ENCODE measurements around the gene FAM9B. TPM values are rescaled to one million over a fixed set of nuclear protein-coding genes. Genes with fewer than 3 reads are reported as not detected.
"Not testable (repeated sequence)": the region's sequence is repeated elsewhere in the genome, so short reads cannot be mapped to it uniquely, and the experiment has no call there.

Gene FAM9B
- not detected for total RNA-seq

GRCh38 chrX:9033989-9034388 is at the start of gene FAM9B:
FAM9B (minus strand) TSS chrX:9034127; CDS start chrX:9032986, 1,141 bp downstream.
- no peak for DNase-seq (ENCODE audit: low spot score in 2 of 2)
- FAIRE-seq, result no peak

- FAIRE-seq (no peak), DNase-seq (ENCODE audit: low spot score in 2 of 2) (no peak)
Observed at GRCh38 chrX:9081271-9081670, 47.3 kb upstream of the FAM9B start.

- DNase-seq (ENCODE audit: low spot score in 2 of 2) (no peak), FAIRE-seq (no peak)
Observed at GRCh38 chrX:9074326-9074725, 40.4 kb upstream of the FAM9B start.

GRCh38 chrX:9072281-9072680 is 38.4 kb upstream of the FAM9B start:
- FAIRE-seq (no peak), DNase-seq (ENCODE audit: low spot score in 2 of 2) (no peak)

GRCh38 chrX:9071031-9071650 is 37.2 kb upstream of the FAM9B start:
- FAIRE-seq (no peak), DNase-seq (ENCODE audit: low spot score in 2 of 2) (no peak)

- no peak for FAIRE-seq
- DNase-seq (ENCODE audit: low spot score in 2 of 2), result no peak
Observed at GRCh38 chrX:9069573-9069972, 35.6 kb upstream of the FAM9B start.

- FAIRE-seq, result no peak
- no peak for DNase-seq (ENCODE audit: low spot score in 2 of 2)
Observed at GRCh38 chrX:9064694-9065093, 30.8 kb upstream of the FAM9B start.

GRCh38 chrX:9062641-9063040 is 28.7 kb upstream of the FAM9B start:
- DNase-seq (ENCODE audit: low spot score in 2 of 2) (no peak), FAIRE-seq (no peak)

GRCh38 chrX:9055354-9055753 is 21.4 kb upstream of the FAM9B start:
- FAIRE-seq, result no peak
- no peak for DNase-seq (ENCODE audit: low spot score in 2 of 2)

- FAIRE-seq (no peak), DNase-seq (ENCODE audit: low spot score in 2 of 2) (no peak)
Observed at GRCh38 chrX:9052081-9052480, 18.2 kb upstream of the FAM9B start.

- FAIRE-seq, result no peak
- DNase-seq (ENCODE audit: low spot score in 2 of 2), result no peak
Observed at GRCh38 chrX:9050331-9050730, 16.4 kb upstream of the FAM9B start.

GRCh38 chrX:9048801-9049200 is 14.9 kb upstream of the FAM9B start:
- DNase-seq (ENCODE audit: low spot score in 2 of 2) (no peak), FAIRE-seq (no peak)

- FAIRE-seq (no peak), DNase-seq (ENCODE audit: low spot score in 2 of 2) (no peak)
Observed at GRCh38 chrX:9038244-9038643, 4.3 kb upstream of the FAM9B start.

GRCh38 chrX:9037296-9037695 is 3.4 kb upstream of the FAM9B start:
- DNase-seq (ENCODE audit: low spot score in 2 of 2) (no peak), FAIRE-seq (no peak)

GRCh38 chrX:9033586-9033985 is 341 bp downstream of the FAM9B start:
- FAIRE-seq (no peak), DNase-seq (ENCODE audit: low spot score in 2 of 2) (no peak)

GRCh38 chrX:9033179-9033578 is 748 bp downstream of the FAM9B start:
- FAIRE-seq (no peak), DNase-seq (ENCODE audit: low spot score in 2 of 2) (no peak)

- DNase-seq (ENCODE audit: low spot score in 2 of 2) (no peak), FAIRE-seq (no peak)
Observed at GRCh38 chrX:9023293-9023692, 10.6 kb downstream of the FAM9B start.

- no peak for DNase-seq (ENCODE audit: low spot score in 2 of 2)
- FAIRE-seq, result no peak
Observed at GRCh38 chrX:9019151-9019550, 14.8 kb downstream of the FAM9B start.

- DNase-seq (ENCODE audit: low spot score in 2 of 2); FAIRE-seq: not testable (repeated sequence)
Observed at GRCh38 chrX:9018332-9018731, 15.6 kb downstream of the FAM9B start.

- FAIRE-seq, result no peak
Observed at GRCh38 chrX:9003041-9003440, 30.9 kb downstream of the FAM9B start.

GRCh38 chrX:8988446-8988845 is 45.5 kb downstream of the FAM9B start:
- no peak for DNase-seq (ENCODE audit: low spot score in 2 of 2)
- FAIRE-seq, result no peak

More at GRCh38 chrX:9003041-9003440, 30.9 kb downstream of the FAM9B start:
- DNase-seq (ENCODE audit: low spot score in 2 of 2), result no peak

GRCh38 chrX:8987672-8988250 is 46.2 kb downstream of the FAM9B start:
- DNase-seq (ENCODE audit: low spot score in 2 of 2) (no peak), FAIRE-seq (no peak)

- FAIRE-seq, result no peak
- no peak for DNase-seq (ENCODE audit: low spot score in 2 of 2)
Observed at GRCh38 chrX:8984231-8984630, 49.7 kb downstream of the FAM9B start.
